LNCAP (cell line): ENCODE measurements around the gene UBE2QL1.

Experiments used
- TF ChIP-seq, protein P1 (sequence below): fragments of 450-650 bp; IDR thresholded peaks from 2 replicates; pipeline ENCODE4 v1.5.1; 2017; ENCODE audit warnings: mild to moderate bottlenecking

Gene UBE2QL1

DNA sequence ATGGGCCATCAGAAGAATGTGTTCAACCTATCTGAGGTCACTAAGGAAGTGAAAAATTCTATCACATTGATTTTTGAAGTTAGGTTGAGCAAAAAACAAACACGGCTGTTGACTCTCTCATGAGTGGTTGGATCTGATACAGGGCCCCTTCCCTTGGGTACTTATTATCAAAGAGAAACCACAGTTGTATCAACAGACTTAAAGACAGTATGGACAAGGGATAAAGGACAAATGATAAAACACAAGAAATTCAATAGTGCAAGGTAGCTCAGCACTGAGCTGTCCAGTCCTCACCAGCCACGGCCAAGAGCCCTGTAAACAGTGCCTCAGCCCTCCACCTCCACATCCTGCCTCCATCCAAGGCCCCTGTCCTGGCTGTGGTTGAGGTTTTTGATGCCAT, 86.9 kb downstream of the UBE2QL1 start:
- TF ChIP-seq, protein P1, sequence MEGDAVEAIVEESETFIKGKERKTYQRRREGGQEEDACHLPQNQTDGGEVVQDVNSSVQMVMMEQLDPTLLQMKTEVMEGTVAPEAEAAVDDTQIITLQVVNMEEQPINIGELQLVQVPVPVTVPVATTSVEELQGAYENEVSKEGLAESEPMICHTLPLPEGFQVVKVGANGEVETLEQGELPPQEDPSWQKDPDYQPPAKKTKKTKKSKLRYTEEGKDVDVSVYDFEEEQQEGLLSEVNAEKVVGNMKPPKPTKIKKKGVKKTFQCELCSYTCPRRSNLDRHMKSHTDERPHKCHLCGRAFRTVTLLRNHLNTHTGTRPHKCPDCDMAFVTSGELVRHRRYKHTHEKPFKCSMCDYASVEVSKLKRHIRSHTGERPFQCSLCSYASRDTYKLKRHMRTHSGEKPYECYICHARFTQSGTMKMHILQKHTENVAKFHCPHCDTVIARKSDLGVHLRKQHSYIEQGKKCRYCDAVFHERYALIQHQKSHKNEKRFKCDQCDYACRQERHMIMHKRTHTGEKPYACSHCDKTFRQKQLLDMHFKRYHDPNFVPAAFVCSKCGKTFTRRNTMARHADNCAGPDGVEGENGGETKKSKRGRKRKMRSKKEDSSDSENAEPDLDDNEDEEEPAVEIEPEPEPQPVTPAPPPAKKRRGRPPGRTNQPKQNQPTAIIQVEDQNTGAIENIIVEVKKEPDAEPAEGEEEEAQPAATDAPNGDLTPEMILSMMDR: no peak

DNA sequence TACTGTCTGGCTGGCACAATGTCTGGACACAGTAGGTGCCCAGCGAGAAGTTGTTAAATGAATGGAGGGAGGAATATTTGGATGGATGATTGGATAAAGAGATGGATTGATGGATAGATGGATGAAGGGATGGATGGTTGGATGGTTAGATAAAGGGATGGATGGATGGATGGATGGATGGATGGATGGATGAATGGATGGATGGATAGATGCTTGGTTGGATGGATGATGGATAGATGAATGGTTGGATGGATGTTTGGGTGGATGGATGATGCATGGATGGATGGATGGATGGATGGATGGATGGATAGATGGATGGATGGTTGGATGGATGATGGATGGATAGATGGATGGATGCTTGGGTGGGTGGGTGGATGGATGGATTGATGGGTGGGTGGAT, 90.4 kb downstream of the UBE2QL1 start:
- TF ChIP-seq, protein P1: no peak

DNA sequence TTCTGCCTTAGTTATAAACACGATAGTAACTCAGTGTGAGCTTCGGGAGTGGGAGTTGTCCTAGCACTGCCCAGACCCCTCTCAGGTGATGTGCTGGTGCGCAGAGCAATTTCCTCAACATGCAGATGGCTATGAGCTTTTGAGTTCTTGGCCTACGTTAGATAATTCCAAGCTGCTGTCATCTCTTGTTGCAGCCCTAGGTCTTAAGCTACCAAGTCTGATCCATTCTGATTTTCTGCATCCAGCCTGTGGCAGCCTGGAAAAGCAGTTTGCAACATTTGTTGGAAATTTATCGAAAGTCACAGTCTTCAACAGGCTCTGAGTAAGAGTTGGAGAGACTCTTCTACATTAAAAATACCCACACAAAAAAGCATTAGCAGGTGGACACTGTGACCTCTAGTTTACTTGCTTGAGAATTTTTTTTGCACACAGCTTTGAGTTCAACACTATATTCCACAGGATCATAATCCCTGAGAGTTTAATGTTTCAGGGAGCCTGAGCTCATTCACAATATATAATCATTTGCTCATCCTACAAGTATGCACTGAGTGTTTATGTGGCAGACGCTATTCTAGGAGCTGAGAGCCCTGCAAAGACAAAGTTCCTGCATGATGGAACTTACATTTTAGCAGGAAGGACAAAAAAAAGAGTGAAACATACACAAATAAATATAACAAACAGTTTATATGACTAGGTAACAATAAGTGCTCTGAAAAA, 91.6 kb downstream of the UBE2QL1 start:
- TF ChIP-seq, protein P1: no peak

DNA sequence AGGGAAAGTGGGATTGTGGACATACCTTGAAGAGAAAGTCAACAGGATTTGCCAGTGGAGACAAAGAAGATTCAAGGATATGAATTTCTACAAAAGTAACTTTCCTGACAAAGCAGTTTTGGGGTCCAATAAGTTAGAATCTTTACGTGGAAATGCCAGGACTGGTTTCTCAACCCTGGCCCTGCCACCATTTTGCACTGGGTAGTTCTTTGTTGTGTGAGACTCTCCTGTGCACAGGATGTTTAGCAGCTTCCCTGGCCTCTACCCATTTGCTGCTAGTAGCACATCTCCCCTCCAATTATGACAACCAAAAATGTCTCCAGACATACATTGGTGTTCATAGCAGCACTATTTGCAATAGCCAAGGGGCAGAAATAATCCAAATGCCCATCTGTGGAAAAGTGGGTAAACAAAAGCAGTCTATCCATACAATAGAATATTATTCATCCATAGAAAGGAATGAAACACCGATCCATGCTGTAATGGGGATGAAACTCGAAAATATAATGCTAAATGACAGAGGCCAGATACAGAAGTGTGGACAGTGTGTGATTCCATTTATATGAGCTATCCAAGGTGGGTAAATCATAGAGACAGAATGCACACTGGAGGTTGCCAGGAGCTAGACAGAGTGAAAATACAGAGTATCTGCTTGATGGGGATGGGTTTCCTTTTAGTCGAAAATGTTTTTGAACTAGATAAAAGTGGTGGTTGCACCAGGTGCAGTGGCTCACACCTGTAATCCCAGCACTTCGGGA, 92.8 kb downstream of the UBE2QL1 start:
- TF ChIP-seq, protein P1: no peak

DNA sequence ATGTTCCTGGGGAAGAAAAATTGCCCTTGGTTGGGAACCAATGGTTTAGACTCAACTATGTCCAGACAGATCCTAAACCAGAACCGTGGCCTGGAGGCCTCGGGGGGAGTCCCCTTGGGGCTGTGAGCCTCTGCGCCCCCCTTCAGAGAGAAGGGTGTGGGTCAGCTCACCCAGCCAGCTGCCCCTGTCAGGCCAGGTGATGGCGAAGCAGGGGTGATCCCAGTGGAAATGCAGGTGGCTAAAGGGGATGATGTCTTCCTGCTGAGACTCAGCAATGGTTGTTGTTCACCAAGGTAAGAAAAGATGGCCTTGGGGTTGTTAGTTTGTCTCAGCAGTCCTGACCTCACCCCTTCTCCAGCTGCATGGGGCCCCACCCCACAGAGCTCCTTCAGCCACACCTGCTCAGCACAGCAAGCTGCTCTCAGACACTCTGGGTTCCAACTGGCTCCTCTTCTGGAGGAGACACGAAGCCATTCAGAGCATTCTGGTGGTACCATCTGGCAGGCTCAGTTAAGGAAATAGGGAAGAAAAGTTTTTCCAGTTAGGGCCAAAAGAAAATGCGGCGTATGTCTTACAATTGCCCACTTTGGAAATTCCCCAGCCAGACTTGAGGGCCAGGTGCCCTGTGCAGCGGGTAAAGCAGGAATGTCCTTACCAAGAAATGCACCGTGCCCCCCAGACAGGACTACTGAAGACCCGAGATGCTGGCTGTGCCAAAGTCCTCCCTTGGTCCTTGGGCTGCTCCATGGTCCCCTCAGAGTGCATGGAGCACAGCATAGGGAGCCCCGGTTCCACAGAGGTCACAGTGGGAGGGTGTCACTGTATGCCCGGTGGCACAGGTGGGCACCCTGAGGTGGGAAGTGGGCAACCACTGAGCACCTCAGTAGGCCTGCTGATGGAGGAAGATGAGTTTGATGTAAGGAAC, 94.0 kb downstream of the UBE2QL1 start:
- TF ChIP-seq, protein P1: no peak

DNA sequence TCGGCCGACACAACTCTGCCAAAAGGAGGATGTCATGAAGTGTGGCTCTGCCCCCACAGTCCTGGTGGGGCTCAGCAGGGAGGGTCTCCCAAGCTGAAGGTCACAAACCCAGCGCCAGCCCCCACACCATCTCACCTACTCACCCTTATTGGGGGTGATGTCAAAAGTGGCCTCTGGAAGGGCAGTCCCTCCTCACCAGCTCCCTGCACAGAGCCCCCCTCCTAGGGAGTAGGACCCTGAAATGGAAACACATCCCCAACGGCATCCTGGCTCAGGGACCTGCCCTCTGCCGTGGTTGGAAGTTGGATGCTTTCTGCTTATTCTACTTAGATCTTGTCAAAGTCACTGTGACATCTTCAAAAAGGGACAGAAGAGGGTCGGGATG, 94.7 kb downstream of the UBE2QL1 start:
- TF ChIP-seq, protein P1: no peak

DNA sequence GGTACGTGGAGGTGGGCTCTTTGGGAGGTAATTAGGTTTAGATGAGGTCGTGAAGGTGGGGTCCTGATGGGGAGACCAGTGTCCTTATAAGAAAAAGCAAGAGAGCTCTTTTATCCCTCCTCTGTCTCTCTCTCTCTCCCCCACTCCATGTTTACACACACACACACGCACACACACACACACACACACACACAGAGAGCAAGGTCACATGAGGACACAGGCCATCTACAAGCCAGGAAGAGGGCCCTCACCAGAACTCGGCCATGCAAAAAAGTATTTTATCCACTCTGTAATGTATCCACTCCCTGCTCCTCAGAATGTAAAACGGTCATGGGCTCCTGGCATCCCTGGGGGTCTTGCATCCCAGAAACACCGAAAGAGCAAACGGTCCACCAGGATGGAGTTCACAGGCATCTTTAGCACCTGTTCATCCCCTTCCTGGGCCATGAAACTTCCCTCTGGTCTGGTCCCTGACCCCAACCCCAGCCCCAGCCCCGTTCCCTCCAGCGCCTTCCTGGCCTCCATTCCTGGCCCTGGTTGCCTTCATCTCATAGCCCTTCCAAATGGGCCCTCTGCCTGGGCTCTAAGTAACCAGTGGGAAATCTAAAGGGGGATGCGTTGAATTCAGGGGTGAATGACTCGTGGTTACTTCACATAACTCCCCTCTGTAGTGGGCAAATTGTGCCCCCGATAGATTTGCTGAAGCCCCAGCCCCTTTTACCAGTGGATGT, 95.3 kb downstream of the UBE2QL1 start:
- TF ChIP-seq, protein P1: no peak
